ENCODE data around the gene PLXNA3. TPM values are rescaled to one million over a fixed set of nuclear protein-coding genes. Genes with fewer than 3 reads are reported as not detected.

PLXNA3 gene
- total RNA-seq, 1 experiment from 2014 or later: 89.3 TPM

DNA sequence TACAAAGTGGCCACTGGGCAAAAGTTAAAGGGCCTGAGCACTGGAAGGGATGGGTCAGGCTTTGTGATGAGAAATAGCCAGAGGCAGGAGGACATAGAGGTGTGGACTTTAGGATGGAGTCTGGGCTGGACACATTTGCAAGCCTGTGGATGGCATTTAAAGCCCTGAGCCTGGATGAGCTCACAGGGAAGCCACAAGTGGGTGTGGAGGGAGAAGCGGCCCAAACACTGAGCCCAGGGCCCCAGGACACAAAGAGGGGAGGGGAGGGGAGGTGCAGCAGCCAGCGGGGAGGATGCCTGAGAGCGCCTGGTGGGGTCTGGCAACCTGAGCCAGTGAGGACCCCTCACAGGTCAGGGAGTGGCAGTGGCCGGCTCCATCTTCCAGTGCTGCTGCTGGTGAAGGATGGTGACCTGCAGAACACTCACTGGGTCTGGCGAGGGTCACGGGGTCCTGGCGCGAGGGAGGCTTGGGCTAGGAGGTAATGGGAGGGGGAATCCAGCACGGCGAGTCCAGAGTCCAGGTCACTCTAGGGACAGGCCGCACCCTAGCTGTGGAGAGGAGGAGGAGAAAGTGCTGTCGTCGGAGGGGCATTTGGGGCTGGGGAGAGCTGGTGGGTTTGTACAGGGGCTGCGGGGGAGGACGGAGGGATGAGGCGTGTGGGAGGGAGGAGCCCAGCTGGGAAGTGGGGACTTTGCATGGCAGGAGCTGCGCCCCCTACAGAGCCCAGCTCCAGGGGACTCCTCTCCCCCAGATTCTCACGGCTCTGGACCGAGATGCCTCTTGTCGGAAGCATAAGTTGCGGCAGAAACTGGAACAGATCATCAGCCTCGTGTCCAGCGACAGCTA is 14.0 kb downstream of the PLXNA3 start:
- DNase-seq (ENCODE audit: low read depth, low spot score): no peak
- Histone ChIP-seq H3K9me3 (ENCODE audit: control insufficient read depth in 1 of 2, insufficient read depth in 1 of 2, low read depth in 1 of 2, low read length in 2 of 2) (no peaks in the 10 kb centered on the region), H3K79me2 (ENCODE audit: insufficient read depth, low read length) (no peaks in the 10 kb centered on the region), H3K4me1 (ENCODE audit: control insufficient read depth in 1 of 2, insufficient read depth in 2 of 2, low read length in 2 of 2) (no peaks in the 10 kb centered on the region), H3K9ac (ENCODE audit: low read length) (no peak overlapping the region), H3K27me3 (ENCODE audit: insufficient read depth, low read length) (no peaks in the 10 kb centered on the region), H2AFZ (ENCODE audit: low read depth, low read length, poor library complexity, severe bottlenecking) (no peak overlapping the region), H4K20me1 (ENCODE audit: insufficient read depth) (no peaks in the 10 kb centered on the region), H3K27ac (ENCODE audit: low read depth, low read length) (no peak overlapping the region), H3K9me2 (ENCODE audit: insufficient read depth) (no peaks in the 10 kb centered on the region), H3K4me3 (replicated peaks in 1 of 2; ENCODE audit: low read depth in 1 of 2, low read length in 2 of 2) (no peak overlapping the region), H3K4me2 (ENCODE audit: low read length) (no peak overlapping the region), H3K36me3 (ENCODE audit: control insufficient read depth in 1 of 2, insufficient read depth in 2 of 2, low read length in 2 of 2) (no peaks in the 10 kb centered on the region; a peak in 1 of 4 replicates)
- POLR2A ChIA-PET: no interaction called here
- TF ChIP-seq SRF (IDR thresholded peaks at IDR 0.05; ENCODE audit: low read depth) (no peak), EZH2 (IDR thresholded peaks at IDR 0.05) (no peak), YY1 (IDR thresholded peaks at IDR 0.05; ENCODE audit: extremely low read depth, insufficient replicate concordance, low read depth, low read length) (no peak), ZFX (IDR thresholded peaks at IDR 0.05) (no peak)
- TF ChIP-seq, protein P1, sequence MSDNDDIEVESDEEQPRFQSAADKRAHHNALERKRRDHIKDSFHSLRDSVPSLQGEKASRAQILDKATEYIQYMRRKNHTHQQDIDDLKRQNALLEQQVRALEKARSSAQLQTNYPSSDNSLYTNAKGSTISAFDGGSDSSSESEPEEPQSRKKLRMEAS (IDR thresholded peaks at IDR 0.05): no peak
- CTCF ChIA-PET: no interaction called here
- intact Hi-C loops (cut with micrococcal nuclease): no loop called here
- ATAC-seq: no peak
- RAD21 ChIA-PET (ENCODE audit: low non-redundant PET in 1 of 2, low total read pairs in 2 of 2, uncharacterized antibody in 2 of 2, unreplicated experiment in 2 of 2): no interaction called here
- BruUV-seq (replicated peaks): no TSS peak

DNA sequence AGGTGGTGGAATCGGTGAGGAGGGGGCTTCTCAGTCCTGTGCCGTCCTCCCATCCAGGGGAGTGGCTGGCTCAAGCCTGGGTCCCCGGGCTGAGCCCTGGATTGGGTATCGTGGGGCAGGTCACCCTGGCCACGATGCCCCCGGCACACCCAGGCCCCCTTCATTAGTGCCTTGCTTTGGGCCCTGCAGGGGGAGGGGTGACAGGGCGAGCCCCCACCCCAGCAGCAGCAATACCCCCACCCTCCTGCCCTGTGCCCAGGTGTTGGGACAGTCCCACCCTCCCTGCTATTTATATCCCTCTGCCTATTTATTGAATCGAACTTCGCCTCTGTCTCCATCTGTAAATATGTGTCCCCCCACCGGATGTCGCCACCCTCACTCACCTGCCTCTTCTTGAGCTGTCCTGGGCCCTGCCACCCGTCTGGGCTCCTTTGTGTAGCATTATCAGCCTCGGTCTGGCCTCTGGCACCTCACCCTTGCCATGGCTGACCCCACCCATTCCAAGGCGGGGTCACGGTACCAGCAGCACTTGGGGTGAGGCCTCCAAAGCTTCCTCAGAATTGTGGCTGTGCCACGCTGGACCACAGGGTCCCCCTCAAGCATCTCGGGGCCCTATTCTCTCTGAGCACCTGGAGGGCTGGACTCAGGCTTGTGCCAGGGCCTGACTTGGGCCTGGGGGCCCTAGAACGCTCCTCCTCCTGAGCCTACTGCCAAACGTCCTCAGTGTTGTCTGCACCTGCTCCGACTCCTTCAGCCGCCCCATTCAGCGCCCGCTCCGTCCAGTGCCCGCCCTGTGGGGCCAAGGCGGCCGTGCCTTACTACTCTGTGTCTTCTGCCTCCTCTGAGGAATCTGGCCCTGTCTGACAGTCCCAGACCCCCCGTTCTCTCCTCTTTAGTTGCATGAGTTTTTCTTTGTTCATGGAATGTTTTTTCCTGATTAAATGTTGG is 14.9 kb downstream of the PLXNA3 start:
- ATAC-seq (no peak), DNase-seq (ENCODE audit: low read depth, low spot score) (no peak)
- intact Hi-C loops (cut with micrococcal nuclease): no loop called here
- no peak for TF ChIP-seq CBX3 (IDR thresholded peaks at IDR 0.05; ENCODE audit: low read depth)
- no peak for TF ChIP-seq EZH2 (IDR thresholded peaks at IDR 0.05)
- no peak for TF ChIP-seq CEBPB (IDR thresholded peaks at IDR 0.05; ENCODE audit: low read depth)
- TF ChIP-seq EGR1 (IDR thresholded peaks at IDR 0.05; ENCODE audit: low read depth): no peak
- no peak for TF ChIP-seq ZNF274 (IDR thresholded peaks at IDR 0.05; ENCODE audit: low read depth, low read length)
- no peak for TF ChIP-seq ELF1 (IDR thresholded peaks at IDR 0.05; ENCODE audit: borderline replicate concordance, low read depth)
- TF ChIP-seq, protein P2, sequence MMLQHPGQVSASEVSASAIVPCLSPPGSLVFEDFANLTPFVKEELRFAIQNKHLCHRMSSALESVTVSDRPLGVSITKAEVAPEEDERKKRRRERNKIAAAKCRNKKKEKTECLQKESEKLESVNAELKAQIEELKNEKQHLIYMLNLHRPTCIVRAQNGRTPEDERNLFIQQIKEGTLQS (IDR thresholded peaks at IDR 0.05): no peak
- TF ChIP-seq, protein P3, sequence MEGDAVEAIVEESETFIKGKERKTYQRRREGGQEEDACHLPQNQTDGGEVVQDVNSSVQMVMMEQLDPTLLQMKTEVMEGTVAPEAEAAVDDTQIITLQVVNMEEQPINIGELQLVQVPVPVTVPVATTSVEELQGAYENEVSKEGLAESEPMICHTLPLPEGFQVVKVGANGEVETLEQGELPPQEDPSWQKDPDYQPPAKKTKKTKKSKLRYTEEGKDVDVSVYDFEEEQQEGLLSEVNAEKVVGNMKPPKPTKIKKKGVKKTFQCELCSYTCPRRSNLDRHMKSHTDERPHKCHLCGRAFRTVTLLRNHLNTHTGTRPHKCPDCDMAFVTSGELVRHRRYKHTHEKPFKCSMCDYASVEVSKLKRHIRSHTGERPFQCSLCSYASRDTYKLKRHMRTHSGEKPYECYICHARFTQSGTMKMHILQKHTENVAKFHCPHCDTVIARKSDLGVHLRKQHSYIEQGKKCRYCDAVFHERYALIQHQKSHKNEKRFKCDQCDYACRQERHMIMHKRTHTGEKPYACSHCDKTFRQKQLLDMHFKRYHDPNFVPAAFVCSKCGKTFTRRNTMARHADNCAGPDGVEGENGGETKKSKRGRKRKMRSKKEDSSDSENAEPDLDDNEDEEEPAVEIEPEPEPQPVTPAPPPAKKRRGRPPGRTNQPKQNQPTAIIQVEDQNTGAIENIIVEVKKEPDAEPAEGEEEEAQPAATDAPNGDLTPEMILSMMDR (IDR thresholded peaks at IDR 0.05 in 2 of 3, conservative IDR thresholded peaks at IDR 0.05 in 1 of 3; ENCODE audit: borderline replicate concordance in 1 of 3, insufficient read depth in 1 of 3, low read depth in 2 of 3, low read length in 2 of 3): no peak
- TF ChIP-seq SRF (IDR thresholded peaks at IDR 0.05; ENCODE audit: low read depth): no peak
- TF ChIP-seq POLR2AphosphoS5 (IDR thresholded peaks at IDR 0.05; ENCODE audit: low read depth, low read length): no peak
- TF ChIP-seq JUND (IDR thresholded peaks at IDR 0.05): no peak
- TF ChIP-seq EZH2phosphoT487 (IDR thresholded peaks at IDR 0.05; ENCODE audit: borderline replicate concordance): no peak
- TF ChIP-seq, protein P1 (IDR thresholded peaks at IDR 0.05): no peak
- no peak for TF ChIP-seq SIN3A (IDR thresholded peaks at IDR 0.05; ENCODE audit: low read depth)
- no peaks in the 10 kb centered on the region for H3K9me2 ChIP-seq (ENCODE audit: insufficient read depth)
- no peaks in the 10 kb centered on the region for H3K27me3 ChIP-seq (ENCODE audit: insufficient read depth, low read length)
- H4K20me1 ChIP-seq (ENCODE audit: insufficient read depth): no peaks in the 10 kb centered on the region
- ChIA-PET CTCF (no interaction called here), POLR2A (no interaction called here), RAD21 (ENCODE audit: low non-redundant PET in 1 of 2, low total read pairs in 2 of 2, uncharacterized antibody in 2 of 2, unreplicated experiment in 2 of 2) (no interaction called here)
- BruUV-seq (replicated peaks): no TSS peak
- no peak overlapping the region for H3K27ac ChIP-seq (ENCODE audit: low read depth, low read length)
- no peak overlapping the region for H3K9ac ChIP-seq (ENCODE audit: low read length)
- no peaks in the 10 kb centered on the region for H3K4me1 ChIP-seq (ENCODE audit: control insufficient read depth in 1 of 2, insufficient read depth in 2 of 2, low read length in 2 of 2)
- no peaks in the 10 kb centered on the region for H3K79me2 ChIP-seq (ENCODE audit: insufficient read depth, low read length)
- no peaks in the 10 kb centered on the region; a peak in 1 of 4 replicates for H3K36me3 ChIP-seq (ENCODE audit: control insufficient read depth in 1 of 2, insufficient read depth in 2 of 2, low read length in 2 of 2)
- H3K4me3 ChIP-seq (replicated peaks in 1 of 2; ENCODE audit: low read depth in 1 of 2, low read length in 2 of 2): no peak overlapping the region
- H3K9me3 ChIP-seq (ENCODE audit: control insufficient read depth in 1 of 2, insufficient read depth in 1 of 2, low read depth in 1 of 2, low read length in 2 of 2): no peaks in the 10 kb centered on the region
- no peak overlapping the region for H3K4me2 ChIP-seq (ENCODE audit: low read length)
- no peak overlapping the region for H2AFZ ChIP-seq (ENCODE audit: low read depth, low read length, poor library complexity, severe bottlenecking)
